ENCODE results near the gene OSBPL2.

The OSBPL2 gene

GRCh38 chr20:62323146-62323979 lies 85.0 kb downstream of the OSBPL2 start:
- TF ChIP-seq, protein P1, sequence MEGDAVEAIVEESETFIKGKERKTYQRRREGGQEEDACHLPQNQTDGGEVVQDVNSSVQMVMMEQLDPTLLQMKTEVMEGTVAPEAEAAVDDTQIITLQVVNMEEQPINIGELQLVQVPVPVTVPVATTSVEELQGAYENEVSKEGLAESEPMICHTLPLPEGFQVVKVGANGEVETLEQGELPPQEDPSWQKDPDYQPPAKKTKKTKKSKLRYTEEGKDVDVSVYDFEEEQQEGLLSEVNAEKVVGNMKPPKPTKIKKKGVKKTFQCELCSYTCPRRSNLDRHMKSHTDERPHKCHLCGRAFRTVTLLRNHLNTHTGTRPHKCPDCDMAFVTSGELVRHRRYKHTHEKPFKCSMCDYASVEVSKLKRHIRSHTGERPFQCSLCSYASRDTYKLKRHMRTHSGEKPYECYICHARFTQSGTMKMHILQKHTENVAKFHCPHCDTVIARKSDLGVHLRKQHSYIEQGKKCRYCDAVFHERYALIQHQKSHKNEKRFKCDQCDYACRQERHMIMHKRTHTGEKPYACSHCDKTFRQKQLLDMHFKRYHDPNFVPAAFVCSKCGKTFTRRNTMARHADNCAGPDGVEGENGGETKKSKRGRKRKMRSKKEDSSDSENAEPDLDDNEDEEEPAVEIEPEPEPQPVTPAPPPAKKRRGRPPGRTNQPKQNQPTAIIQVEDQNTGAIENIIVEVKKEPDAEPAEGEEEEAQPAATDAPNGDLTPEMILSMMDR (conservative IDR thresholded peaks at IDR 0.05; ENCODE audit: control insufficient read depth, insufficient read depth, low read depth, low read length), result no peak
- DNase-seq (ENCODE audit: low read depth), result no peak
- H3K4me3 ChIP-seq (ENCODE audit: control insufficient read depth, low read depth, low read length), result no peak overlapping the region

DNA sequence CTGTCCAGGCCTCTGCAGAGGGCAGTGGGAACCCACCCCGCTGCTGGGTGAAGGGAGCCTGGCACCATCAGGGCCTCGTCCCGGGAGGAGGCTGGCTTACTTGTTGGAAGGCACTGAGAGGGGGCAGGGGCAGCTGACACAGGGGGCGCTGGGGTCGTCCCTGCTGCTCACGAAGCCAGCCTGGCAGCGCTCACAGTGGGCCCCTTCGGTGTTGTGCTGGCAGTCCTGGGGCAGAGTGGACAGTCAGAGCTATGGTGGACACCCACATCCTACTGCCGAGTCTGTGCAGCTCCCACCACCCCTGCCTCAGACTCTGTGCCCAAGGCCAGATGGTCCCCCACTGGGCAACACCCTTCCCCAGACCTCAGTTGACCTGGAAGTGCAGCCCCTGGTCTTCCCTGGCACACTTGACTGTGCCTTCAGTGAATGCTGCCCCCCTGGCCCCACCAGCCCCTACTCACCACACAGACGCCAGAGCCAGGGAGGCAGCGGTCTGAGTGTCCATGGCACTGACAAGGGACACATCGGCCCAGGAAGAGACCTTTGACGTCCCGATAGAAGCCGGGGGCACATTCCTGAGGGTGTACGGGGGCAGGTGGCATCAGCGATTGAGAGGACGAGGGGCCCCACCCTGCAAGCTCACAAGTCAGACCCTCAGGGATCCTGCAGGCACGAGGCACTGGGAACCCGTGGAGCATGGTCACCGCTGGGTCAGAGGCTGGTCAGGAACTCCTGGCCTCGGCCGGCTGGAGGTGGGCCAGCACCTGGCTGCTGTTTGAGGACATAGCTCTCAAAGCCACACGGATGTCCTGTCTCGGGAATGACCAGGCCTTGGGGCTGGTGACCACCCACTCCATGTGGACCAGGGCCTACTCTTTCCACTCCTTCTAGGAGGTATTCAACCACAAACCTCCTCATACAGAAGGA lies 85.9 kb downstream of the OSBPL2 start:
- no peak overlapping the region for H3K4me3 ChIP-seq (ENCODE audit: control insufficient read depth, low read depth, low read length)
- TF ChIP-seq, protein P1 (conservative IDR thresholded peaks at IDR 0.05; ENCODE audit: control insufficient read depth, insufficient read depth, low read depth, low read length), result no peak
- DNase-seq (ENCODE audit: low read depth), result no peak

DNA sequence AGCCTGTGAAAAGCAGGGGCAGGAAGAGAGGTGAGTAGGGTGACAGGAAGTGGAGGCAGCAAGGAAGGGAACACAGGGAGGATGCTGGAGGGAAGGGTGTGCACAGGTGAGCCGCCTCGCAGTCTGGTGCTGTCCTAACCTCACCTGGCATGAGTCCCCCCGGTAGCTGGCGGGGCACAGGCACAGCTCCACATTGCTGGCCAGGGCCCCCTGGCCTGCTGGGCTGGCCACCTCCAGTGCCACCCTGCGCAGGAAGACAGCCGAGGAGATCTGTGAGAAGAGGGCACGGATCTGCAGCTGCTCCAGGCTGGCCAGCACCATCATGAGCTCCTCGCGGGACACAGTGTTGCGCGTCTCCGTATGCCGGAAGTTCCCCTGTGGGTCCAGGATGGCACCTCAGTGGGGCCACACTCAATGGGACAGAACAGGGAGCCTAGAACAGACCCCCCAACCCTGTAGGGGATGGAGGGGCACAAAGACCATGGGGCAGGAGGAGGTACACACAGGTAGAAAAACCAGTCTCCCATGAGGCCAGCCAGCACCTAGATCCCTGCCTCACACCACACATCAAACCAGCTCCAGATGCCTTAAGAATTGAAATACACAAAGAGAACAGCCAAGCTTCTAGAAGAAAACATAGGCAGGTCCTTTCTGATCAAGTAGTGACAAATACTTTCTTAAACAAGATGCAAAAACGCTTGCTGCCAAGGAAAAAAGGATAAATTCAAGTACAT lies 87.0 kb downstream of the OSBPL2 start:
- TF ChIP-seq, protein P1 (conservative IDR thresholded peaks at IDR 0.05; ENCODE audit: control insufficient read depth, insufficient read depth, low read depth, low read length), result no peak
- DNase-seq (ENCODE audit: low read depth), result no peak
- no peak overlapping the region for H3K4me3 ChIP-seq (ENCODE audit: control insufficient read depth, low read depth, low read length)

- TF ChIP-seq, protein P1 (conservative IDR thresholded peaks at IDR 0.05; ENCODE audit: control insufficient read depth, insufficient read depth, low read depth, low read length), result no peak
- H3K4me3 ChIP-seq (ENCODE audit: control insufficient read depth, low read depth, low read length), result no peak overlapping the region
- no peak for DNase-seq (ENCODE audit: low read depth)
Observed at GRCh38 chr20:62326559-62326958, 88.2 kb downstream of the OSBPL2 start.

GRCh38 chr20:62326959-62327725 lies 88.8 kb downstream of the OSBPL2 start:
- no peak for DNase-seq (ENCODE audit: low read depth)
- TF ChIP-seq, protein P1 (conservative IDR thresholded peaks at IDR 0.05; ENCODE audit: control insufficient read depth, insufficient read depth, low read depth, low read length), result no peak

More at GRCh38 chr20:62326959-62327725, 88.8 kb downstream of the OSBPL2 start:
- no peak overlapping the region for H3K4me3 ChIP-seq (ENCODE audit: control insufficient read depth, low read depth, low read length)
